ENCODE data around the gene SMIM10.
"Not testable (repeated sequence)": the region's sequence is repeated elsewhere in the genome, so short reads cannot be mapped to it uniquely, and the experiment has no call there.

The SMIM10 gene

DNA sequence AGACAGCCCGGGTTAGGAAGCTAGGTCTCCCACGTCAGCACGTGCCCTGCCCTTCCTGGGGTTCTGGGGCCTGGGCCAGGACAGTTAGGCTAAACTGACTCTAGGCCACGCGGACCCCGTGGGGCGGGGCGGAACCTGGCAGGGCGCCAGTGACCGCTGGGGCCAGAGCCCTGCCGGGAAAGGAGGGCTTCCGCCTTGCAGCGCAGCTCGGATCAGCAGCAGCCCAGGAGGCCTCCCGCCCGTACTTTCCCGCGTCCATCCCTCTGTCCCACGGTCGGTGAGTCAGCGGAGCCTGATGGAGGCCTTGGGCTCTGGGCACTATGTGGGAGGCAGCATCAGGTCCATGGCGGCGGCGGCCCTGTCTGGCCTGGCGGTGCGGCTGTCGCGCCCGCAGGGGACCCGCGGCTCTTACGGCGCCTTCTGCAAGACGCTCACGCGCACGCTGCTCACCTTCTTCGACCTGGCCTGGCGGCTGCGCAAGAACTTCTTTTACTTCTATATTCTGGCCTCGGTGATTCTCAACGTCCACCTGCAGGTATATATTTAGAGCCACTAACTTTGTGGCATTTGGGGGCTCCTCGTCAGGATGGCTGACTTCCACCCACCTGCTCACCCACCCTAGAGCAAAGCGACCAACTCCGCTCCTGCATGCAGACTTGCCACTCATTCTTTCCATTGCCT lies at the start of gene SMIM10:
Gene SMIM10, plus strand, starts transcription at position 191 of the 681 bp plus-strand sequence. Its CDS starts 105 bp downstream, at position 296.
- no peak for DNase-seq (ENCODE audit: low read depth in 2 of 2)

GRCh38 chrX:134946364-134946763 lies 44.4 kb upstream of the SMIM10 start:
- not testable (repeated sequence) for DNase-seq (ENCODE audit: low read depth in 2 of 2)

GRCh38 chrX:134948333-134949241 lies 42.2 kb upstream of the SMIM10 start:
- DNase-seq (ENCODE audit: low read depth in 2 of 2): no peak

DNA sequence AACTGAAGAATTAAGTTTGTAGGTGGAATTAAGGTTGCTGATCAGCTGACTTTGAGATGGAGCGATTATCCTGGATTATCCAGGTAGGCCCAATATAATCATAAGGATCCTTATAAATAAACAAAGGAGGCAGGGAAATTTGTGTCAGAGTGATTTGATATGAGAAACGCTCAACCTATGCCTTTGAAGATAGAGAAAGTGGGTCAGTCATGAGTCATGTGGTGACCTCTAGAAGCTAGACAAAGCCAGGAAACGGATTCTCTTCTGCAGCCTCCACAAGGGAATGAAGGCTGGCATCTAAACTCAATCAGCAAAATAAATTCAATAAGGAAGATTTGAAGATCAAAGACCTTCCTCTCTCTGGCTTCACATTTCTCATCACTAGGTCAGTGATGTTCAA lies 41.5 kb upstream of the SMIM10 start:
- no peak for DNase-seq (ENCODE audit: low read depth in 2 of 2)

GRCh38 chrX:134957836-134958235 lies 33.0 kb upstream of the SMIM10 start:
- DNase-seq (ENCODE audit: low read depth in 2 of 2): no peak

DNA sequence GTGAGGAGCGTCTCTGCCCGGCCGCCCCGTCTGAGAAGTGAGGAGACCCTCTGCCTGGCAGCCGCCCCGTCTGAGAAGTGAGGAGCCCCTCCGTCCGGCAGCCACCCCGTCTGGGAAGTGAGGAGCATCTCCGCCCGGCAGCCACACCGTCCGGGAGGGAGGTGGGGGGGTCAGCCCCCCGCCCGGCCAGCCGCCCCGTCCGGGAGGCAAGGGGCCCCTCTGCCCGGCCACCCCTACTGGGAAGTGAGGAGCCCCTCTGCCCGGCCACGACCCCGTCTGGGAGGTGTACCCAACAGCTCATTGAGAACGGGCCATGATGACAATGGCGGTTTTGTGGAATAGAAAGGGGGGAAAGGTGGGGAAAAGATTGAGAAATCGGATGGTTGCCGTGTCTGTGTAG lies 30.4 kb upstream of the SMIM10 start:
- not testable (repeated sequence) for DNase-seq (ENCODE audit: low read depth in 2 of 2)

- DNase-seq (ENCODE audit: low read depth in 2 of 2): no peak
Measured at GRCh38 chrX:134963041-134963440, 27.8 kb upstream of the SMIM10 start.

DNA sequence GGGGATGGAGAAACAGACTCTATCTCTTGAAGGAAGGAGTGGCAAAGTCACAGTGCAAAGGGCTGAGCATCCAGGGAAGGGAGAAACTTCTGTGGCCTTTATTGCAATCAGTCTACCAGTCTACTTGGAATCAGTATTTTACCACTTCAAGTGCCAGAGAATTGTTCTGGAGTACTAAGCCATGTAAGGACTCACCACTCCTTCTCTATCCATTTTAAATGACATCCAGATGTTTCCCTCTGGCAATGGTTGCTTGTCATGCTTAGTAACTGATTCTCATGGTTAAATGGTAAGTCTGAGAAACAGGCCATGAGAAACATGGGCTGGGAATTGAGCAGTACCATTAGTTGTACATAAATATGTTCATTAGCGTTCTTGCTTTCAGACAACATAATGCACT lies 21.1 kb upstream of the SMIM10 start:
- no peak for DNase-seq (ENCODE audit: low read depth in 2 of 2)

DNA sequence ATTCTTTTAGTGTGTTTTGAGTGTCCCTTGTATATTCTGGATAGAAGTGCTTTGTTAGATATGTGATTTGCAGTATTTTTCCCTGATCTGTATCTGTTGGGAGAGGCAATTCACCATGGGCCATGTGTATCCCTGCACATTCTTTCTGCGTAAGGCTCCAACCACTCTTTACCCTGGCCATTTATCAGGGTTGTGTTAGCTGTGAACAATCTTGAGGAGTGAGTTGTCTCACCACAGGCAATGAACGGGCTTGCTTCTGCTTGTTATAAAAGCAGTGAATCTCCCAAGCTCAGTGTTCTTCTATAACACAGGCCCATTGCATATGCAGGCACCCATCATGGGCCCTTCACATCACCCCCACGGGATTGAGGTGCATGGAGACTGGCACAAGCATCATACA lies 18.9 kb upstream of the SMIM10 start:
- DNase-seq (ENCODE audit: low read depth in 2 of 2): no peak

GRCh38 chrX:134975516-134975915 lies 15.3 kb upstream of the SMIM10 start:
- no peak for DNase-seq (ENCODE audit: low read depth in 2 of 2)

DNA sequence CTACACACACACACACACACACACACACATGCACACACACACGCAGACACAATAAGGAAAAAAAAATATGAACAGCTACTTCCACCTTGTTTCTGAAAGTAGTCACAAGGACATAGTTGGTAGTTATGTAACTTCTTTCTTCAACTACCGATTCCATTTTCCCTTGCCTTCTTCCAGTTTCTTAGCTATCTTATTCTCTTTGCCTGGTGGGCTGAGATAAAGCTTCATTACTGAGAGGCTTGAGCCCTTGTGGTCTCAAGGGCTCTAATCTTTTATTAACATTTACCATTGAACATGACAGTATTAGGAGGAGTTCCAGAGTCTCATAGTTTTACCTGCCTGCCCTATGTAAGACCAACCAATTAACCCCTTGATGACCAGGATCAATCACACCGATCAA lies 8.9 kb upstream of the SMIM10 start:
- no peak for DNase-seq (ENCODE audit: low read depth in 2 of 2)

GRCh38 chrX:134982748-134983147 lies 8.0 kb upstream of the SMIM10 start:
- no peak for DNase-seq (ENCODE audit: low read depth in 2 of 2)

DNA sequence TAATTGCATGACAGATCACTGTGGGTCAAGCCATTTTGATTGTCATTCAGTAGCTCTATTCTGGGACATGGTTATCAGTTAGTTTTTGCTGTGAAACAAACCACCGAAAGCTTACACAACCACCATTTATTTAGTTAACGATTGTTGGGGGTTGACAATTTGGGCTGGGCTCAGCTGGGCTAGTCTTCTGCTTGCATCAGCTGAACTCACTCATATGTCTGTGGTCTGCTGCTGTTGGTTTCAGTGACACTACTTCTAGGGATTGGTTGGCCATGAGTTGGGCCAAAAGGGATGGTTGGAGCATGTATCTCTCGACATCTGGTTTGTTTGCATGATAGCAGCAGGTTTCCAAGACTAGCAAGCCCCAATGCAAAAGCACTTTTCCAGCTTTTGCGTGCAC lies 5.3 kb upstream of the SMIM10 start:
- no peak for DNase-seq (ENCODE audit: low read depth in 2 of 2)

DNA sequence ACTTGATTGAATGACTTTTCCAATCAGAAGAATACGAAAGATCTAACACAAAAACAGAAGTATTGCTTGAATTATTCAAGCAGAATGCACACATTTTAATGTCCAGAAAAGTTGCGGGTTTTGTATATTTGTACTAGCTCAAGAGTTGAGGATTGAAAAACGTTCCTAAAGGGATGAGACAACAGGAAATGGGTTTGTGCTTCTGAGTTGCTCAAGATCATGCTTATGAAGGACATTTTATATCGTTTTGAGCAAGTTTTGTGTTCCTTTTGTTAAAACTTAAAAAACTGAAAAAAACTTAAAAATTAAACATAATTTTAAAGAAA lies 353 bp upstream of the SMIM10 start:
- DNase-seq (ENCODE audit: low read depth in 2 of 2): no peak

GRCh38 chrX:134997646-134998045 lies 6.9 kb downstream of the SMIM10 start:
- DNase-seq (ENCODE audit: low read depth in 2 of 2): no peak

- DNase-seq (ENCODE audit: low read depth in 2 of 2): no peak
Measured at GRCh38 chrX:134998246-134998645, 7.5 kb downstream of the SMIM10 start.

DNA sequence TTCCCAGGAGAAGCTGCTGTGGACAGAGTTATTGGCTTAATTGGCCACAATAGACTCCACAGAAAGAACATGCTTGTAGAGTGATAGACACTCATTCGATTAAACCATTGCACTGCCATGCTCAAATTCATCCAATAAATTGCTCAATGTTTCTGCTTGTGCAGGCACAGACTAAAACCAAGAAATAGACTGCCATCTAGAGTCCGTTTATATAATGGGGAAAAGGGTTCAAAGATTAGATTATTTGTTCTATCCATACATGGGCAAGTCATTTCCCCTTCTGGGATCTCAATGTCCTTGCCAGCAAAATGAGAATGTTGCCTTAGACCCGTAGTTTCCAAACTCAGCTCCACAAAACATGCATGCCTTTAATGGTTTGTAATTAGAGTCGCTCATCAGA lies 8.7 kb downstream of the SMIM10 start:
- no peak for DNase-seq (ENCODE audit: low read depth in 2 of 2)

GRCh38 chrX:135000516-135000915 lies 9.7 kb downstream of the SMIM10 start:
- no peak for DNase-seq (ENCODE audit: low read depth in 2 of 2)

- DNase-seq (ENCODE audit: low read depth in 2 of 2): peak; percentile 70 to 73
Measured at GRCh38 chrX:135003876-135004623, 13.3 kb downstream of the SMIM10 start.

DNA sequence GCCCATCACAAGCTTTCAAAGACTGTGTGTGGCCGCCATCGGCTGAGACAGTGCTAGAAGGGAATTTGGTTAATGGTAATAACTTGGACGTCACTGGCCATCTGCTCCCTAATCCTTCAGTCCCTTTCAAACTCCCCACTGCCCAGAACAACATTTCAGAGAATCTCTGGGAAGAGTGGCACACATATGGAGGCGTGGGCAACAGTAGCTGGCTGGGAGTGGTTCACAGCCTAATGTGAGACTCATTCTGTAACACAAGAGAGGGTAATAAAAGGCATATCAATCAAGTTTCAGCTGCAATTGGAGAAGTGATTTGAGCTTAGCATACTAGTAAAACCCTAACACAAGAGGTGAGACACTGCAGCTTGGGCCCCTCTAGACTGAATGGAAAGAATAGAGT lies 15.4 kb downstream of the SMIM10 start:
- DNase-seq (ENCODE audit: low read depth in 2 of 2): no peak

DNA sequence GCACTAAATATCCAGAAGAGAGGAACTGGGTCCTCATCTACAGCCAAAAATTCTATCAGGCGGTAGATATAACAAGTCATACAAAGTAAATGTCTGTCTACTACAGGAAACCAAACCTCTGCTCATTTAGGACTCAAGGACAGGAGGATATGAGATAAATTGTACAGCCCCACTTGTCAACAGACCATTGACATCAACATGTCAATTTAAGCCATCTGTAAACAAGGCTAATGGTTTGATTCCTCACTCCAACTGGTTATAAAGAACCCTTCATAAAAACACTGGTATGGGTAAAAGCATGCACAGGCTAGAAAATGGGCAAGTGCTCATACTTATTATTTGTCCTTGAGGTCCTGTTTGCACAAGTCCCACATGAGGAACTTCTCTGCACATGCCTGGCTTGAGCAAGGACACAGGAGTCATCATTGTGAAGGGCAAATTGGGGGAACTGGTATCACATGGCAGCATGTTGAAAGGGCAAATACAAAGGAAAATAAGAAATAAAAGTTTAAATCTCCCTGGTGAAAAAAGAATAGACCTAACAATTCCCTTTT lies 18.3 kb downstream of the SMIM10 start:
- no peak for DNase-seq (ENCODE audit: low read depth in 2 of 2)

DNA sequence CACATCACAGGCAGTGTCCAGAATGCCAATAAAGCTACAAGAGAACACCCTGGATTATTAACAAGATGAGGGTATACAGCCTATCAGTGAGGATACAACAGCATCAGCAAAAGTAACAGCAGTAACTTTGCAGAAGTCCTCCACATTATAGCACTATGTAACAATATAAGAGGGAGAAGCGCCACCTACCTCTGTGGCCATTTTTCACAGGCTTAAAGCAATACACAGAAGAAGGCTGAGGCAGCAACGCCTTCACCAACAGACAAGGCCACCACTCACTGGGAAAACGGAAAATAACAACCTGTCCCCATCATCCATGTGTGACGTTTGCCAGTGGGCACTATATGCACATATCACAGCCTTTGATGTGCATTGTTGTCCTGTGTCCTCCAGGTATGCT lies 19.0 kb downstream of the SMIM10 start:
- DNase-seq (ENCODE audit: low read depth in 2 of 2): no peak

Data from fibroblast of skin of left biceps (primary cell).